Activated CD8-positive, alpha-beta memory T cell treated with anti-CD3 and anti-CD28 coated beads for 4 hours (primary cell): ENCODE results near the gene PANX1.

Experiments
- DNase-seq, 2 donors: peaks; one replicate each; pipeline ENCODE4 v3.0.0-alpha.2; 2020; ENCODE audit warnings: low read depth in 2 of 2

The PANX1 gene

DNA sequence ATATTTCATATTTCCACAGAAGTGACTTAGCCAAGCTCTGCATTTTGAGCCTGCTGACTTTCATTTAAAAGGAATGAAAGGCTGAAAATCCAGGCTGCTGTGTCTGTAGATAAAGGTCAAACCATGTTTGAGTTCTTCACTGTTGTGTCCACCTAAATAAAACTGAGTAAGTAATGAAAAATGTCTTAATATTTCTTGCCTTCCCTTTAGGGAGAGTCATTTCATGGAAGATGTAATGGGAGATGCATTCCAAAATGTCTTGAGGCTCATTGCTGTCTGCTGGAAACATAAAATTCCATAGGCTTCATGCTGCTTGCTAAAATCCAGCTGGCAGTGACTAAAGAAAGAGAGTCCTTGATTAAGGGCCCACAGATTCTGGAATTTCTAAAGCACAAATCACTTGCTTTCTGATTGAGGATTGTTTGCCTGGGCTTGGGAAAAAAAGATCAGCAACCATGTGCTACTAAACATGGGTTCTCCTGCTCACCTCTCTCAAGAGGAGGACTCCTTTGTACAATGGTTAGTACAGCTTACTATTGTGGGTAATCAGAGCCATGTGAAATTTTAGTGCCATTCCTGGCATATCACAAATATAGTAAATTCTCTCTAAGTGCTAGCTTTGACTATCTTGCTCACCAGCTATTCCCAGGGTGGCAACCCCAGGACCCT, 56.9 kb downstream of the PANX1 start:
- DNase-seq: no peak

DNA sequence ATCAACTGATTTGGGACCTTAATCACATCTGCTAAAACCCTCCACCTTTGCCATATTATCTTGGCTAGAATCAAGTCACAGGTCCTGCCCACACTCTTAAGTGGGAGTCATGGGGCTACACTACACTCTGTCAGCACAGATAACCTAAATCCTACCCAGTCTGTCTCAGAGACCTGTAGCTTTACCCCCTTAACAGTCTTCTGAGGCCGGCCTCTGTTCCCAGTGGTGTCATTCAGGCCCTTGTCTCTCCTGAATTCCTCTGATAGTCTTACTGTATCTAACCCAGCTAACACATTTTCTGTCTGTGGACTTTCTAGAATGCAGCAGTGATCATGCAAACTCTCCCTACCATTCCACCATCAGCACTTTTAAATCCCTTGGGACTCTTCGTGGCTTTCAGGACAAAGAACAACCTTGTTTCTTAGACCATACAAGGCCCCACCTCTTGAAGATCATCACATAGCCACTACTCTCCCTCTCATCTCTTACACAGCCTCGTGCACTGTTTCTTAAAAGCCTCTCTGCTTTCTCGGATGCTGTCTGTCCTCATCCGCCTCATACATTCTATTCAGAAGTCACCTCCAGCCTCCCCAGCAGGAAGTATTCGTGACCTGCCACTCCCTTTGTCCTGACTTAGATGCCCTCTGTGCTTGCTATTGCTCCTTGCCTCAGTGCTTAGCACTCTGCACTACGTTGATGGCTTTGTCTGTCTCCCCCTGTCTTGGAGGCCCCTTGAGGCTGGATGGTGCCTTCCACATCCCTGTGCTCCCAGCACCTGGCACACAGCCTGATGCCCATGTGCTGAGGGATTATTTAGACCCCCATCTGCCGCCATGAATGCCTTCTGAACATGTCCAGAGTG, 57.9 kb downstream of the PANX1 start:
- DNase-seq: no peak

DNA sequence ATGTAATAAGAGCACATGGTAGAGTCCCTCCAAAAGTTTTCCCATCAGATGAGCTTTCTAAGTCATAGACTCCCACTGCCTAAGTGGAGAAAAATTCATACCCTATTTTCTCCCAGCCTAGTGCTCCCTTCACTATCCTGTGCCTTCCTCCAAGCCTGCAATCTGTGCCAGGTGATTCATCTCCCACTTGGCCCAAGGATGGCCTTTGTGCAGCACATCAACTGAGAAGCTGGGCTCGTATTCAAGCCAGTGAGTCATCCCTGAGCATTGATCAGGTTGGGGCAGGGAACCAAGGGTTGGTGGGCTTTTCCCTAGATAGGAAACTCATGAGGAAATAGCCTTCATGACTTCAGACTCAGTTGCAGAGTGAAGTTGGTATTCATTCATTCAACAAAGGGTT, 64.6 kb downstream of the PANX1 start:
- DNase-seq: no peak

DNA sequence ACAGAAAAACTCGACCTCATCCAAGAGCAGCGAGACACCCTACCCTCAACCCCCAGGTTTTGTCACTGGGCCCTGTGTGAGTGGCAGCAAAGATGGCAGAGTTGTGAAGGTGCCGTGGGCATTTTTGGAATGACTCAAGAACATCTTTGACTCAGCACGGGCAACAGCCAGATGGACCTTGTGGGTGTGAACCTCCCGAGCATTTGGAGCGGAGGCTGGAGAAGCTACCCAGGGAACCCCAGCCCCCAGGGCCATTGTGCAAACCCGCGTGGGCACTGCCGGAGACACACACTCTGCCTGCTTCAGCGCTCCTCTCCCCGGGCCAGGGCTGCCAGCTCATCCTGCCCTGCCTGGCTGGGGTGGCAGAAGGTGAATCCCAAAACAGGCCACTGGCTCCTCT, 66.1 kb downstream of the PANX1 start:
- DNase-seq: no peak

DNA sequence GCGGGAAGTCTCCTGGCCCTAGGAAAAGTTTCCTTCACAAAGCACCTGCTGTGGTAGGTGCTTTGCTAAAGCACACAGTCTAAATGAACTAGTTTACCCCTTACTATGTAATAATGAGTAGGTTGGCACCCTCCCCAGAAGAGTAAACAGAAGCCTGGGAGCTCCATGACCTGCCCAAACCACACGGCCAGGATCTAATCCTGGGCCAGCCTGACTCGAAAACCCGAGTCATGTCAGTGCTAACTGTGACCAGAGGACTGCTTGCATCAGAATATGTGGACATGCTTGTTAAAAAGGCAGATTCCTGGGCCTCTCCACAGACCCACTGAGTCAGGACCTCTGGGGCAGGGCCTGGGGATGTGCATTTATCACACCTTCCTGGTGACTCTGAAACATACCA, 67.7 kb downstream of the PANX1 start:
- no peak for DNase-seq

DNA sequence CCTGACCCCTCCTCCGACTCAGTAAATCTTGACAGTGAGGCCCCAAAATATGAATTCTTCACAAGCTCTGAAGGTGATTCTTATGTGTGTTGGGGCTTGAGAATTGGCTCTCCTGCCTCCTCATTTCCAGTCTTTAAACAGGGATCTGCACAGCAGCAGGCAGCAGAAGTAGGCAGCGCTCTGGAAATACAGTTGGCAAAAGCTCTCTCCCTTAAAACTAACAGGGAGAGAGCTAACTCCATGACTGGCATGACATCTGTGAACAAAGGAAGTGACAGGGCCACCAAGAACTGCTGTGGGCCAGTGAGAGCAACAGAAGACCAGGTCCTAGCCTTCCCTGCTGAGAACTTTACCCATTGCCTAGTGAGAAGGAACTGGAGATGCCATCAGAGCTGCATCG, 70.1 kb downstream of the PANX1 start:
- DNase-seq: no peak

DNA sequence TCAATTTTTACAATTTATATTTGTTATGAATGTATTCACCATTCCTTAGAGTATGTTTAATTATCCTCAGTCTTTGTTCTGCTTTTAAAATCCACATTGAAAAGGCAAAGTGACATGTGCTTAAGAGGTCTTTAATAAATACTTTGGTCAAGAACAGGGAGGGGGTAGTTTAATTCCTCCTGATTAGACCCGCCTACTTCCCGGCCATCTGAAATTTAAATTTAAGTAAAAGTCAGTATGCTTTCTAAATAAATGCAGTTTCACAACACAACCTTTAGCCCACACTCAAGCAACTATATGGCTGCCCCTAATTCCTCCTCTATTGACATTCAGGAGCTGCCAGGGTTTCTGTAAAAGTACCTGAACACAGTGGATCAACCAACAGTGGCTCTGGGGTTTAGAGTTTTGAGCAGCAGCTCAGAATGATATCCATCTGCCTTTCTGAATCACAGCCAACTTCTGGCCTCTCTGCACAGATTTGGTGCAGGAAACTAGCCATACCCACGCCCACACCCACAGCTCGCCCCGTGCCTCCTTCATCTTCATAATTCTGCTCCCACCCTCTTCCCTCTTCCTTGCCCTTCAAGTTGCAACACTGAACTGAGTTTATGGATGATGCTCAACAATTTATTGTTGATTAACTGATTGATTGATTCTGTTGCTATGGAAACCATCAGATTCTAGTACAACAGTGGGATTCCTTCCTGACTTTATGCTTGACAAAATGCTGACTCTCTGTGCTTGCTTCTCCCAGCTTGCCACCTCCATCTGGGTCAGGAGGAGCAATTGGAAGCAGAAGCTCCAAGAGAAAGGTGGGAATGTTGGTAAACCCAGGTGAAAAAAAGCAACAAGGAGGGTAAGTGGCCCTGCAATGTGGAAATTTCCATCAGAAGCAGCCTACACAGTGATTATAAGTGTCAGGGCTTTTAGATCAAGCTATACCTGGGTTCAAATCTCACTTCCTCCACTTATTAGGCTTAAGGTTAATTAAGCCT, 70.8 kb downstream of the PANX1 start:
- DNase-seq: no peak

DNA sequence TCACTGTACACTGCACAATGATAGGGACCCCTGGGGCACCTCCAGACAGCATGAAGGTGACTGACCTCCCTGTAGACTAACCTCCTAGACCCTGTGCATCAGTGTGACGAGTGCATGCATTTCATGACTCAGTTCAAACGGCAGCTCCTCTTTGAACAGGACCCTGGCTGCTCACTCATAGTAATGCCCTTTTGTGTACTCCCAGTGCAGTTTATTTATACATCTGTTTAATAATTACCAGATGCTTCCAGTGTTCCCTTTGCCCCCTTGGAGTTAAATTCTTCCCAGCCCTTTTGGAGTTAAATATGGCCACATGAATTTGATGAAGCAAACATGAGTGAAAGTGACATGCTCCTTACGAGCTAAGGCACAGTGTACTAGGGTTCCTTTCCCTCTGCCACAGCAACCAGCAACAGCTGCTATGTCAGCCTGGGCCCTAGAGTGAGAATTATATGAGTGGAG, 72.4 kb downstream of the PANX1 start:
- DNase-seq: no peak

DNA sequence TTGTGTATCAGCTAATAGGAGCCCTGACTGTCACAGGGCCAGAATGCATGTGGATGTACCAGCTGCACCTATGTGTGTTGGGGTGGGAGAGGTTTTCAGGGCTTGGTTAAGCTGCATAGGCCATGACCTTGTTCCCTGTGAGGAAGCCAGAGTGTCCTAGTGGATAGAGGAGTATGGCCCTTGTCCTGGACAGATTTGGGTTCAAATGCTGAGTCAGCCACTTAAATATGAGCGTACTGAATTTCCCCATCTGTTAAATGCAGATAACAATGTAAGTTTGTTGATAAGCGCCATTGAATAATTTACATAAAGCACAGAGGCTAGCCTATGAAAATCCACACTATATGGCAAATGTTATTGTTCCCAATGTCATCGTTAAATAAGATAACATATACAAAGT, 74.4 kb downstream of the PANX1 start:
- no peak for DNase-seq

DNA sequence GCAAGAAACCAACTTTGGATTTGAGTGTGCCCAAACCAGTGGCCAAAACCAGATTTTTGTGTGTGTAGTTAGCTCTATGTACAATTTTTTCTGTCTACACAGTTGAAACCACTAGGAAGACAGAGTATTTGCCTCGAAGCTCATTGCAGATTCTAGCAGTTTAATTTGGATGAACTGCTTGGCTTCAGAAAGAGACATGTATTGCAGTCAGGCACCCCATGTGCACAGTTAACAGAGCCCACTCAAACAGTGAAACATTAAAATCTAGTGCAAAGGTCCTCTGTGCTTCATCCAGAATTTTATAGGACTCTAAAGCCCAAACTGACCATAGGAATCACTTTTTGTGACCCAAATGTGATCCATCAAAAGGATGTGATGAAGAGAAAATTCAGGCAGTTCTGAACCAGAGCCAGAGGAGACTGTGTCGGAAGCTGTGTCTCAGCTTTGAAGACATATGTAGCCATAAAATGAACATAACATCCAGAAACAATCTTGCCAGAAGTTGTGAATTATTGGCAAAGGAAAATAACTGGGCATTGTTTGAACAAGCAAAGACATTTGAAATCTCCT, 82.7 kb downstream of the PANX1 start:
- no peak for DNase-seq

DNA sequence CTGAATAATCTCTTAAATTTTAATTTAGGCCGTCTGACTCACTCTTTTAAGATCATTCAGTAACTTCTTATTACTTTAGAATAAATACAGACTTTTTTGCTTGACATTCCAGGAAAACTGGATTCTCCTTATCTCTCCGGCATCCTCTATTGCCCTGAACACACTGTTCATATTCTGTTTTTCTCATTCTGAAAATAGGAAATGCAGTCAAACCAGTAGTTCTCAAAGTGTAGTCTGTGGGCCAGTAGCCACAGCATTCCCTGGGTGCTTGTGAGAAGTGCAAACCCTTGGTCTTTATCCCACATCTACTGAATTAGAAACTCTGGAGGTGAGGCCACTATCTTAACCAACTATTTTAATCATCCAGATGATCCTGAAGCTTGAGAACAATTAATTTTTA, 84.3 kb downstream of the PANX1 start:
- DNase-seq: no peak

DNA sequence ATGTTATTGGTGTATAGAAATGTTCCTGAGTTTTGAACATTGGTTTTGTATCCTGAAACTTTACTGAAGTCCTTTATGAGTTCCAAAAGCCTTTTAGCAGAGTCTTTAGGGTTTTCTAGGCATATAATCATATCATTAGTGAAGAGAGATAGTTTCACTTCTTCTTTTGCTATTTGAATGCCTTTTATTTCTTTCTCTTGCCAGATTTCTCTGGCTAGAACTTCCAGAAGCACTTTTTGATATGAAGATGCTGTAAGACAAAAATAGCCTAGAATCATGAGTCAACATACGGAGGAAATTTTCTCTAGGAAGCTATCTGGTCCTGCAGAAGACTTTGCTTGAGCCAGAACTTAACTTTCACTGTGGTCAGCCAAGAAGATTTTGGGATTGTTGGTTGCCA, 89.1 kb downstream of the PANX1 start:
- DNase-seq: no peak

DNA sequence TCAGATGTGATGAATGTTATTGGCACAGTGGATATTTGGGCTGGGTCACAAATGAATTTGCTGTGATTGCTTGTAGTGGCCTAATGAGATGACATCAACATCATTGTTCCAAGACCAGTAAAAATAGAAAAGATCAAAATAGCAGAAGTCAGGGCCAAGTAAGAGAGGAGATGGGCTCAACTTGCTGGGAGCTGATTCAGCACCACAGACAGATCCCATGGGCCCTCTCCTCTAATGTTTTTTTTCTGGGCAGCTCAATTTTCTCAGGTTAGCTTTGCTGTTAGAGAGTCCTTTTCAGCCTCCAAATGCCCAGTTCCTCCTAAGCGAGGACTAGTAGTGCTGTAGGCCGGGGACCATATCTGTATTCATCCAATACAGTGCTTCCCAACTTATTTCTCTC, 89.7 kb downstream of the PANX1 start:
- no peak for DNase-seq

DNA sequence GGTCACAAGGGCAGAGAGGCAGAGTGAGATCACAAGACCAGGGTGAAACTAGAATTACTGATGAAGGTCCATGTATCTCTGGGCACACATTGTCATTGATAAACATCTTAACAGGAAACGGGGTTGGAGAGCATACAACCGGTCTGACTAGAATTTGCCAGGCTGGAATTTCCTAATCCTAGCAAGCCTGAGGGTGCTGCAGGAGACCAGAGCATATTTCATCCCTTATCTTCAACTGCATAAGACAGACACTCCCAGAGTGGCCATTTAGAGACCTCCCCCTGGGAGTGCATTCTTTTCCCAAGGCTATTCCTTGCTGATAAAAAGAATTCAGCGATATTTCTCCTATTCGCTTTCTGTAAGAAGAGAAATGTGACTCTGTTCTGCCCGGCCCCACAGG, 91.1 kb downstream of the PANX1 start:
- no peak for DNase-seq

DNA sequence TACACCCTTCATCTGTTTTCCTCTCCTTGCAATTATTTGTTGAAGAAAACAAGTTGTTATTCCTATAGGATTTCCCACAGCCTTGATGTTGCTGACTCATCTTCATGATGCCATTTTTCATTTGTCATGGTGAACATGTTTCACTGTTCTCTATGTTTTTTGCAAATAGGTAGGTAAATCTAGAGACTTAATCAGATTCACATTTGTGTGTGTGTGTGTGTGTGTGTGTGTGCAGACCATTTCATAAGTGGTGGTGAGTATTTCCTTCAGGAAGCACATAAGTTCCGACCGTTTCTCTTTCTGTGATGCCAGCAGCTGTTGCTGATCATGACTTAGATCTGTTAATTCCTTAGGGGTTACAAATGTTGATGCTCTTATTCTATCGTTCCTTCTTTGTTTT, 95.4 kb downstream of the PANX1 start:
- no peak for DNase-seq
